LNCaP clone FGC (cell line): ENCODE measurements around the gene ROBO1.

Source experiments
- DNase-seq: peaks from one replicate; pipeline ENCODE4 v3.0.0-alpha.2; 2011; ENCODE audit warnings: low read depth
- H3K4me3 ChIP-seq: 2 replicates; pipeline ENCODE4 v1.5.1; 2011; ENCODE audit warnings: mild to moderate bottlenecking, low read depth, low read length, control low read depth
- TF ChIP-seq, protein P1 (sequence below): IDR thresholded peaks from 2 replicates; pipeline ENCODE4 v1.5.1; 2012; ENCODE audit warnings: mild to moderate bottlenecking; ENCODE audit not compliant: control insufficient read depth, insufficient read depth; ENCODE audit errors: extremely low read depth

The ROBO1 gene

DNA sequence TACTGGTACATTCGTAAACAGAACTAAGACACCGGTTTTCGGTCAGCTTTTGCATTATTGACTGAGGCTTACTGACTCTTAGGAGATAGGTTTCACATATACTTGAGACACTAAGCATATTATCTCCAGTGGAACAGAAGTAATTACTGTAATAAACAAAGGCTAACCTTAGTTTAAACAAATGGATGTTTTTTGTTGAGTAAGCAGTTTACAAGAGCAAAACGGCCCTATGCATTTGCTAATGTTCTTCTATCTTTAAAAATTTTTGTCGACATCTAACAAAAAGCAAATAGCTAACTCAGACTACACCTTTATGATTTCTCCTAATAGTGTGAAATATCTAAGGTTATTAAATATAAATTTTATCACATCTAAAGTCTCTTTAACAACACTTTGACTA, 664.5 kb downstream of the ROBO1 start:
- no peak overlapping the region for H3K4me3 ChIP-seq
- no peak for DNase-seq
- TF ChIP-seq, protein P1, sequence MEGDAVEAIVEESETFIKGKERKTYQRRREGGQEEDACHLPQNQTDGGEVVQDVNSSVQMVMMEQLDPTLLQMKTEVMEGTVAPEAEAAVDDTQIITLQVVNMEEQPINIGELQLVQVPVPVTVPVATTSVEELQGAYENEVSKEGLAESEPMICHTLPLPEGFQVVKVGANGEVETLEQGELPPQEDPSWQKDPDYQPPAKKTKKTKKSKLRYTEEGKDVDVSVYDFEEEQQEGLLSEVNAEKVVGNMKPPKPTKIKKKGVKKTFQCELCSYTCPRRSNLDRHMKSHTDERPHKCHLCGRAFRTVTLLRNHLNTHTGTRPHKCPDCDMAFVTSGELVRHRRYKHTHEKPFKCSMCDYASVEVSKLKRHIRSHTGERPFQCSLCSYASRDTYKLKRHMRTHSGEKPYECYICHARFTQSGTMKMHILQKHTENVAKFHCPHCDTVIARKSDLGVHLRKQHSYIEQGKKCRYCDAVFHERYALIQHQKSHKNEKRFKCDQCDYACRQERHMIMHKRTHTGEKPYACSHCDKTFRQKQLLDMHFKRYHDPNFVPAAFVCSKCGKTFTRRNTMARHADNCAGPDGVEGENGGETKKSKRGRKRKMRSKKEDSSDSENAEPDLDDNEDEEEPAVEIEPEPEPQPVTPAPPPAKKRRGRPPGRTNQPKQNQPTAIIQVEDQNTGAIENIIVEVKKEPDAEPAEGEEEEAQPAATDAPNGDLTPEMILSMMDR = no peak

- TF ChIP-seq, protein P1 = no peak
- no peak overlapping the region for H3K4me3 ChIP-seq
- DNase-seq = no peak
These were observed 669.7 kb downstream of the ROBO1 start for GRCh38 chr3:79097964-79098660.

DNA sequence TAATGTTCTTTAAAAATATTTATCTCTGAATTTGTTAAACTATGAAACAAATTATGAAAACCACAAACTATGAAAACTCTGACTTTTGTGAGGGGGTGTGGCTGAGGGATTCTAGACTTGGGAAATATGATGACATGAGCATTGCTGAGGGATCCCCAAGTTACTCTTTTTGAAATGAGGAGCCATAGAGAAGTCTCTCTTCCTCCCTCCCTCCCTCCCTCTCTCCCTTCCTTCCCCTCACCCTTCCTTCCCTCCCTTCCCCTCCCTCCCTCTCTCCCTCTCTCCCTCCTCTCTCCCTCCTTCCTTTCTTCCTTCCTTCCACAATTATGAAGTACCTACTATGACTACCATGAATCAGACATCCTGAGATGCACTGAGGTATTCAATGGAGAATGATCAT, 673.1 kb downstream of the ROBO1 start:
- no peak for DNase-seq
- TF ChIP-seq, protein P1 = no peak
- no peak overlapping the region for H3K4me3 ChIP-seq

DNA sequence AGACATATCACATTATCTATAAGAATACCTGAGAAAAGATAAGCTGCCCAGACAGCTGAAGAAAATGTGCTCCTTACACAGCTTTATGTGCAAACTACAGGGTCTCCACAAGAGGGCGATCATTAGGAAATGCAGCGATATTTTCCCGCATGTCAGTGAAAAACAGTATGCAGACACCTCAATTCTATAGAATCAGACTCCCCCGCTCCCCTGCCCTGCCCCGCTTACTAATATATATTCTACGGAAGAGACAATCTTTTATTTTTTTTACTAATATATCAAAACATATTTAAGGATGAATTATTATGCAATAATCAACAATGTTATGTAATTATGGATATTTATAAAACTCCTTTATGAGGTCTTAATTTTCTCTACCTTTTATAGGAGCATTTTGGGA, 681.3 kb downstream of the ROBO1 start:
- no peak overlapping the region for H3K4me3 ChIP-seq
- TF ChIP-seq, protein P1 = peak; percentile 82
- DNase-seq = peak; percentile 32

DNA sequence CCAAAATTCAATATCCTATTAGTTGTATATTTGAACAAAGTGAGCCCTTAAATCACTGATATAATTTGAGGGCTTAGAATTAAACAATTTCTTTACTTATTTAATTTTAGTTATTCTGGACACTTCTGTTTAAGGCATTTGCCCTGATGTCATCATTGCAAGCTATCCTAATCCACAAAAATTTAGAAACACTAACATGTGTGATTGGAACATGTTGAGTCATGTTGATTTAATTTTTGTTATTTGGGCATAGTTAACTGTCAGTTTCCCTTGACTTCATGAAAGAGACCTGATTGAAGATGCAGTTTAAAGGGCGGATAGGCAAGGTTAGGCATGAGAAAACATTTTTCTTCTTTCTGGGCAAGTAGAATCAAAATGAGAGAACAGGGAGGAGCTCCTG, 682.6 kb downstream of the ROBO1 start:
- no peak for DNase-seq
- TF ChIP-seq, protein P1 = no peak
- no peak overlapping the region for H3K4me3 ChIP-seq

- TF ChIP-seq, protein P1 = no peak
- no peak overlapping the region for H3K4me3 ChIP-seq
- DNase-seq = no peak
These were observed 686.5 kb downstream of the ROBO1 start for GRCh38 chr3:79081335-79081734.

DNA sequence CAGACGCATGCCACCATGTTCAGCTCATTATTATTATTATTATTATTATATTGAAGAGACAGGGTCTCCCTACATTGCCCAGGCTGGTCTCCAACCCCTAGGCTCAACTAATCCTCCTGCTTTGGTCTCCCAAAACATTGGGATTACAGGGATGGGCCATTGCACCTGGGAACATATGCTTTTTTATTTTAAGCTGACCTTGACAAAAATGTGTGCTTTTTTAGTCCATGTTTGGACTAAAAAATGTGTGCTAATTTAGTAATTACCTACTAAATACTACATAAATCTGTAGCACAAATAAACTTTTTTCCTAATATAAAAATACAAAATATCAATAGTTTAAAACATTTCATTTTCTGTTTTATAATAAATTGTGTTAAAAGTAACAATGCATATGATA, 693.2 kb downstream of the ROBO1 start:
- no peak overlapping the region for H3K4me3 ChIP-seq
- TF ChIP-seq, protein P1 = no peak
- DNase-seq = no peak
